H9 (cell line): ENCODE measurements around the gene ZC3HAV1L. TPM values are rescaled to one million over a fixed set of nuclear protein-coding genes. Genes with fewer than 3 reads are reported as not detected.

Experiments
- DNase-seq: peaks from one replicate; pipeline ENCODE4 v3.0.0-alpha.2; 2017
- H2AFZ ChIP-seq: one replicate; pipeline ENCODE4 v1.6.1; 2013; ENCODE audit warnings: mild to moderate bottlenecking, low read length, control low read depth, moderate library complexity
- H2AK5ac ChIP-seq: 2 replicates; pipeline ENCODE4 v1.6.1; 2013; ENCODE audit warnings: low read length, control low read depth, mixed read lengths; ENCODE audit not compliant: insufficient read length
- H2BK120ac ChIP-seq: one replicate; pipeline ENCODE4 v1.6.1; 2013; ENCODE audit warnings: low read depth, mild to moderate bottlenecking, low read length, control low read depth, inconsistent platforms; ENCODE audit not compliant: poor library complexity, severe bottlenecking
- H2BK12ac ChIP-seq: 2 replicates; pipeline ENCODE4 v1.6.1; 2013; ENCODE audit warnings: low read length, control low read depth, mixed read lengths, low read depth; ENCODE audit not compliant: insufficient read length
- H2BK15ac ChIP-seq: 2 replicates; pipeline ENCODE4 v1.6.1; 2013; ENCODE audit warnings: low read depth, low read length, control low read depth
- H2BK20ac ChIP-seq: one replicate; pipeline ENCODE4 v1.6.1; 2013; ENCODE audit warnings: low read depth, mild to moderate bottlenecking, low read length, control low read depth, inconsistent platforms; ENCODE audit not compliant: poor library complexity, severe bottlenecking
- H2BK5ac ChIP-seq: 2 replicates; pipeline ENCODE4 v1.6.1; 2013; ENCODE audit warnings: low read length, control low read depth, mixed read lengths; ENCODE audit not compliant: insufficient read length
- H3K14ac ChIP-seq: 2 replicates; pipeline ENCODE4 v1.6.1; 2013; ENCODE audit warnings: low read length, control low read depth; ENCODE audit not compliant: insufficient read depth
- H3K18ac ChIP-seq: 2 replicates; pipeline ENCODE4 v1.6.1; 2013; ENCODE audit warnings: low read depth, mild to moderate bottlenecking, mixed read lengths, low read length, control low read depth; ENCODE audit not compliant: insufficient read length
- H3K23ac ChIP-seq: 2 replicates; pipeline ENCODE4 v1.6.1; 2013; ENCODE audit warnings: low read length, control low read depth, mixed read lengths, low read depth; ENCODE audit not compliant: insufficient read length
- H3K23me2 ChIP-seq: 2 replicates; pipeline ENCODE4 v1.6.1; 2013; ENCODE audit warnings: low read depth, mild to moderate bottlenecking, mixed read lengths, low read length, control low read depth; ENCODE audit not compliant: insufficient read length, poor library complexity, severe bottlenecking
- H3K27ac ChIP-seq: 2 replicates; pipeline ENCODE4 v1.5.1; 2013; ENCODE audit warnings: low read length, control low read depth, mixed read lengths, low read depth; ENCODE audit not compliant: insufficient read length
- H3K27me3 ChIP-seq: 2 replicates; pipeline ENCODE4 v1.6.1; 2013; ENCODE audit warnings: low read length, control low read depth, inconsistent platforms; ENCODE audit not compliant: insufficient read depth
- H3K4ac ChIP-seq: 2 replicates; pipeline ENCODE4 v1.6.1; 2013; ENCODE audit warnings: low read depth, mild to moderate bottlenecking, control low read depth, inconsistent platforms, low read length, moderate library complexity
- H3K4me1 ChIP-seq: 2 replicates; pipeline ENCODE4 v1.6.1; 2013; ENCODE audit warnings: low read length, control low read depth, inconsistent platforms; ENCODE audit not compliant: insufficient read depth
- H3K4me2 ChIP-seq: 2 replicates; pipeline ENCODE4 v1.6.1; 2013; ENCODE audit warnings: low read length, control low read depth, mixed read lengths; ENCODE audit not compliant: insufficient read length, insufficient read depth
- H3K56ac ChIP-seq: 2 replicates; pipeline ENCODE4 v1.6.1; 2013; ENCODE audit warnings: low read depth, mild to moderate bottlenecking, mixed read lengths, low read length, control low read depth; ENCODE audit not compliant: insufficient read length
- H3K79me1 ChIP-seq: 2 replicates; pipeline ENCODE4 v1.6.1; 2013; ENCODE audit warnings: low read depth, mild to moderate bottlenecking, moderate library complexity, low read length, control low read depth, inconsistent platforms; ENCODE audit not compliant: insufficient read depth, poor library complexity, severe bottlenecking
- H3K79me2 ChIP-seq: 2 replicates; pipeline ENCODE4 v1.6.1; 2013; ENCODE audit warnings: low read length, control low read depth, inconsistent platforms; ENCODE audit not compliant: insufficient read depth
- H3K9ac ChIP-seq: 2 replicates; pipeline ENCODE4 v1.6.1; 2013; ENCODE audit warnings: low read length, control low read depth, mixed read lengths; ENCODE audit not compliant: insufficient read length; ENCODE audit errors: extremely low read depth
- H3K9me3 ChIP-seq: one replicate; pipeline ENCODE4 v1.6.1; 2013; ENCODE audit warnings: low read depth, low read length, inconsistent platforms; ENCODE audit not compliant: control insufficient read depth
- H3T11ph ChIP-seq: one replicate; pipeline ENCODE4 v1.6.1; 2013; ENCODE audit warnings: mild to moderate bottlenecking, low read length, control low read depth, inconsistent platforms
- H4K20me1 ChIP-seq: one replicate; pipeline ENCODE4 v1.6.1; 2013; ENCODE audit not compliant: control insufficient read depth, insufficient read length, insufficient read depth
- H4K5ac ChIP-seq: 2 replicates; pipeline ENCODE4 v1.6.1; 2013; ENCODE audit warnings: low read depth, mild to moderate bottlenecking, mixed read lengths, low read length, control low read depth; ENCODE audit not compliant: insufficient read length
- H4K8ac ChIP-seq: replicated peaks from 2 replicates; pipeline ENCODE4 v1.6.1; 2013; ENCODE audit warnings: low read length, control low read depth, mixed read lengths, low read depth; ENCODE audit not compliant: insufficient read length
- H4K91ac ChIP-seq: 2 replicates; pipeline ENCODE4 v1.6.1; 2013; ENCODE audit warnings: low read depth, mild to moderate bottlenecking, moderate library complexity, mixed read lengths, low read length, control low read depth; ENCODE audit not compliant: insufficient read length
- H3K27ac Mint-ChIP-seq, 3 experiments: 2 replicates in 2 of 3; 3 replicates in 1 of 3; pipeline ENCODE4 v1.8.0; 2020 to 2021; ENCODE audit warnings: mixed read lengths in 3 of 3, mild to moderate bottlenecking in 1 of 3, moderate library complexity in 1 of 3
- H3K27me3 Mint-ChIP-seq: 2 replicates; pipeline ENCODE4 v1.8.0; 2021; ENCODE audit warnings: low read depth, mild to moderate bottlenecking, moderate library complexity, mixed read lengths
- H3K36me3 Mint-ChIP-seq, 3 experiments: 2 replicates in 2 of 3; 3 replicates in 1 of 3; pipeline ENCODE4 v1.8.0; 2020 to 2021; ENCODE audit warnings: low read depth in 3 of 3, mixed read lengths in 3 of 3; ENCODE audit not compliant: insufficient read depth in 1 of 3
- H3K4me1 Mint-ChIP-seq, 2 experiments: 2 replicates each; pipeline ENCODE4 v1.8.0; 2020; ENCODE audit warnings: mixed read lengths in 2 of 2
- H3K4me3 Mint-ChIP-seq, 2 experiments: 2 replicates in 1 of 2; 3 replicates in 1 of 2; pipeline ENCODE4 v1.8.0; 2020 to 2021; ENCODE audit warnings: mild to moderate bottlenecking in 2 of 2, mixed read lengths in 2 of 2, moderate library complexity in 1 of 2
- H3K9me3 Mint-ChIP-seq, 2 experiments: 2 replicates in 1 of 2; 3 replicates in 1 of 2; pipeline ENCODE4 v1.8.0; 2020; ENCODE audit warnings: mild to moderate bottlenecking in 2 of 2, mixed read lengths in 2 of 2, moderate library complexity in 1 of 2
- WGBS: extraction: QIAGEN DNeasy Blood & Tissue Kit; methylation state at CpG from one replicate; pipeline ENCODE4 v1.1.7; 2013; ENCODE audit warnings: missing lambda C conversion rate, low lambda C conversion rate, mixed read lengths; ENCODE audit not compliant: insufficient read length; ENCODE audit errors: extremely low coverage; 5-methylcytosine and 5-hydroxymethylcytosine counted together
- total RNA-seq: library from RNA; stranded (reverse); gene quantifications from 2 replicates; pipeline ENCODE4 v1.2.1, GENCODE V29; 2021
- TF ChIP-seq, protein P1 (sequence below): fragments of 200-600 bp; sonication (generic); conservative IDR thresholded peaks from 3 replicates; pipeline ENCODE4 v1.8.0; 2021; ENCODE audit warnings: antibody characterized with exemption, mild to moderate bottlenecking

The ZC3HAV1L gene
- total RNA-seq, 1 experiment from 2014 or later = not detected

DNA sequence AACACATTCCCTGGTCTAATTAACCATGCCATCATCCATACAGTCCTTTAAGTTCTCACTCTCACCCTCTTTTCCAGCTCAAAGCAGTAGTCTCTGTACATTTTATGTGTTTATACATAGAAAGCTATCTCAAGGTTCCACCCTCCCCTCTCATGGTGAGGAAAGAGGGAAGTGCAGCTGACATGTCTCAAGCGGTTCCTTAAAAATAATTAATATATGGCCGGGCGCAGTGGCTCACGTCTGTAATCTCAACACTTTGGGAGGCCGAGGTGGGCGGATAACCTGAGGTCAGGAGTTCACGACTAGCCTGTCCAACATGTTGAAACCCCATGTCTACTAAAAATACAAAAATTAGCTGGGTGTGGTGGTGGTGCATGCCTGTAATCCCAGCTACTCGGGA, 37.0 kb upstream of the ZC3HAV1L start:
- Histone ChIP-seq H3K27ac (no peak overlapping the region), H3T11ph (no peak overlapping the region), H2AK5ac (no peak overlapping the region), H2BK12ac (no peak overlapping the region), H3K79me2 (no peaks in the 10 kb centered on the region), H4K20me1 (no peaks in the 10 kb centered on the region), H3K14ac (no peak overlapping the region), H3K79me1 (no peaks in the 10 kb centered on the region), H2BK5ac (no peak overlapping the region), H4K91ac (no peak overlapping the region), H3K4ac (no peak overlapping the region), H3K23ac (no peak overlapping the region), H2BK120ac (no peak overlapping the region), H2BK15ac (no peak overlapping the region), H3K4me1 (no peaks in the 10 kb centered on the region), H3K9ac (no peak overlapping the region), H3K9me3 (peaks cover 7% of the 10 kb centered on the region), H3K23me2 (no peaks in the 10 kb centered on the region), H2BK20ac (no peak overlapping the region), H3K27me3 (no peaks in the 10 kb centered on the region), H4K5ac (no peak overlapping the region), H4K8ac (no peak overlapping the region), H2AFZ (no peak overlapping the region), H3K56ac (no peak overlapping the region), H3K18ac (no peak overlapping the region), H3K4me2 (no peak overlapping the region)
- no CpG with 5 or more reads among the region's 8 CpGs for WGBS
- Mint-ChIP-seq H3K27me3 (no peaks in the 10 kb centered on the region), H3K4me1 (peaks cover 0 to 2% of the 10 kb centered on the region in 2 experiments; a peak in 1 of 4 replicates), H3K27ac (0 out of 7 replicates have a peak overlapping the region, but pooled peaks of 1 of the 3 experiments have one; percentile 39), H3K9me3 (peaks cover 0 to 6% of the 10 kb centered on the region in 2 experiments; a peak in 2 of 5 replicates), H3K36me3 (peaks cover 25 to 70% (median 40%) of the 10 kb centered on the region in 3 experiments; a peak in 6 of 7 replicates), H3K4me3 (no peak overlapping the region)
- no peak for DNase-seq
- TF ChIP-seq, protein P1, sequence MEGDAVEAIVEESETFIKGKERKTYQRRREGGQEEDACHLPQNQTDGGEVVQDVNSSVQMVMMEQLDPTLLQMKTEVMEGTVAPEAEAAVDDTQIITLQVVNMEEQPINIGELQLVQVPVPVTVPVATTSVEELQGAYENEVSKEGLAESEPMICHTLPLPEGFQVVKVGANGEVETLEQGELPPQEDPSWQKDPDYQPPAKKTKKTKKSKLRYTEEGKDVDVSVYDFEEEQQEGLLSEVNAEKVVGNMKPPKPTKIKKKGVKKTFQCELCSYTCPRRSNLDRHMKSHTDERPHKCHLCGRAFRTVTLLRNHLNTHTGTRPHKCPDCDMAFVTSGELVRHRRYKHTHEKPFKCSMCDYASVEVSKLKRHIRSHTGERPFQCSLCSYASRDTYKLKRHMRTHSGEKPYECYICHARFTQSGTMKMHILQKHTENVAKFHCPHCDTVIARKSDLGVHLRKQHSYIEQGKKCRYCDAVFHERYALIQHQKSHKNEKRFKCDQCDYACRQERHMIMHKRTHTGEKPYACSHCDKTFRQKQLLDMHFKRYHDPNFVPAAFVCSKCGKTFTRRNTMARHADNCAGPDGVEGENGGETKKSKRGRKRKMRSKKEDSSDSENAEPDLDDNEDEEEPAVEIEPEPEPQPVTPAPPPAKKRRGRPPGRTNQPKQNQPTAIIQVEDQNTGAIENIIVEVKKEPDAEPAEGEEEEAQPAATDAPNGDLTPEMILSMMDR = no peak
